GM23338 (cell line): ENCODE measurements around the gene FAF1.

Experiments used
- CREB1 ChIP-seq: fragments of 250-450 bp; sonication (Bioruptor Pico); IDR thresholded peaks from 2 replicates; pipeline ENCODE4 v1.5.0; 2020; ENCODE audit warnings: low read depth, mild to moderate bottlenecking, moderate library complexity
- EZH2 ChIP-seq: fragments of 200-600 bp; sonication (generic); IDR thresholded peaks from one replicate; pipeline ENCODE4 v1.8.0; 2017; ENCODE audit warnings: antibody characterized with exemption, mild to moderate bottlenecking, low read depth; ENCODE audit not compliant: unreplicated experiment
- EZH2phosphoT487 ChIP-seq: fragments of 200-600 bp; sonication (generic); IDR thresholded peaks from one replicate; pipeline ENCODE4 v1.8.1; 2018; ENCODE audit warnings: antibody characterized with exemption; ENCODE audit not compliant: unreplicated experiment
- POLR2AphosphoS5 ChIP-seq: IDR thresholded peaks from 2 replicates; pipeline ENCODE4 v1.6.1; 2016; ENCODE audit warnings: antibody characterized with exemption, low read depth
- ZNF331 ChIP-seq: fragments of 250-450 bp; sonication (Bioruptor Pico); IDR thresholded peaks from 2 replicates; pipeline ENCODE4 v1.5.0; 2020; ENCODE audit warnings: low read depth, mild to moderate bottlenecking, moderate library complexity
- TF ChIP-seq, protein P1 (sequence below), 2 experiments: fragments of 200-600 bp in 1 of 2; sonication (generic) in 1 of 2; conservative IDR thresholded peaks; 2 replicates each; pipeline versions ENCODE4 v1.5.1 to v1.6.1; 2016 to 2017; ENCODE audit warnings: antibody characterized with exemption in 2 of 2, low read depth in 2 of 2, mild to moderate bottlenecking in 2 of 2, moderate library complexity in 1 of 2
- TF ChIP-seq, protein P2 (sequence below): IDR thresholded peaks from 2 replicates; pipeline ENCODE4 v1.6.1; 2016; ENCODE audit warnings: antibody characterized with exemption
- TF ChIP-seq, protein P3 (sequence below): IDR thresholded peaks from one replicate; pipeline ENCODE4 v1.6.1; 2018; ENCODE audit warnings: antibody characterized with exemption; ENCODE audit not compliant: unreplicated experiment

DNA sequence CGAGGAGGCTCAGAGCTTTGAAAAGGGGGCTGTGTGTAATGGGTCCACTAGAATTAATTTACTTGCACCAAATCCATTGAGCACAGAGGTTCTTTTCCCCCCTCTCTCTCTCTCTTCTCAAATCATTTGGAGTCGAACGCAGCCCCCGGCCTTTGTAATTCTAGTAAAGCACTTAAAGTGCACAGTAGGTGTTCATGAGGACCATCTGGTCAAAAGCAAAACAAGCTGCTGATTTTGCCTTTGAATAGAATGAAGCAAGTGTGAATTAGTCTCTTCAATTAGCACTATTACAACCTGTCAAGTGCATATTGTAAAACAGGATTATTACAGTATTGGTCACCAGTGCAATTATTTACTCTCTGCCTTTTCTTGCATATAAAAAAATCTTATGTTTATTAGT lies 259.9 kb downstream of the FAF1 start:
- TF ChIP-seq, protein P1, sequence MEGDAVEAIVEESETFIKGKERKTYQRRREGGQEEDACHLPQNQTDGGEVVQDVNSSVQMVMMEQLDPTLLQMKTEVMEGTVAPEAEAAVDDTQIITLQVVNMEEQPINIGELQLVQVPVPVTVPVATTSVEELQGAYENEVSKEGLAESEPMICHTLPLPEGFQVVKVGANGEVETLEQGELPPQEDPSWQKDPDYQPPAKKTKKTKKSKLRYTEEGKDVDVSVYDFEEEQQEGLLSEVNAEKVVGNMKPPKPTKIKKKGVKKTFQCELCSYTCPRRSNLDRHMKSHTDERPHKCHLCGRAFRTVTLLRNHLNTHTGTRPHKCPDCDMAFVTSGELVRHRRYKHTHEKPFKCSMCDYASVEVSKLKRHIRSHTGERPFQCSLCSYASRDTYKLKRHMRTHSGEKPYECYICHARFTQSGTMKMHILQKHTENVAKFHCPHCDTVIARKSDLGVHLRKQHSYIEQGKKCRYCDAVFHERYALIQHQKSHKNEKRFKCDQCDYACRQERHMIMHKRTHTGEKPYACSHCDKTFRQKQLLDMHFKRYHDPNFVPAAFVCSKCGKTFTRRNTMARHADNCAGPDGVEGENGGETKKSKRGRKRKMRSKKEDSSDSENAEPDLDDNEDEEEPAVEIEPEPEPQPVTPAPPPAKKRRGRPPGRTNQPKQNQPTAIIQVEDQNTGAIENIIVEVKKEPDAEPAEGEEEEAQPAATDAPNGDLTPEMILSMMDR (conservative IDR thresholded peaks at IDR 0.05; ENCODE audit: low read depth in 2 of 2) = no peak
- TF ChIP-seq, protein P2, sequence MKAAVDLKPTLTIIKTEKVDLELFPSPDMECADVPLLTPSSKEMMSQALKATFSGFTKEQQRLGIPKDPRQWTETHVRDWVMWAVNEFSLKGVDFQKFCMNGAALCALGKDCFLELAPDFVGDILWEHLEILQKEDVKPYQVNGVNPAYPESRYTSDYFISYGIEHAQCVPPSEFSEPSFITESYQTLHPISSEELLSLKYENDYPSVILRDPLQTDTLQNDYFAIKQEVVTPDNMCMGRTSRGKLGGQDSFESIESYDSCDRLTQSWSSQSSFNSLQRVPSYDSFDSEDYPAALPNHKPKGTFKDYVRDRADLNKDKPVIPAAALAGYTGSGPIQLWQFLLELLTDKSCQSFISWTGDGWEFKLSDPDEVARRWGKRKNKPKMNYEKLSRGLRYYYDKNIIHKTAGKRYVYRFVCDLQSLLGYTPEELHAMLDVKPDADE = no peak
- TF ChIP-seq, protein P3, sequence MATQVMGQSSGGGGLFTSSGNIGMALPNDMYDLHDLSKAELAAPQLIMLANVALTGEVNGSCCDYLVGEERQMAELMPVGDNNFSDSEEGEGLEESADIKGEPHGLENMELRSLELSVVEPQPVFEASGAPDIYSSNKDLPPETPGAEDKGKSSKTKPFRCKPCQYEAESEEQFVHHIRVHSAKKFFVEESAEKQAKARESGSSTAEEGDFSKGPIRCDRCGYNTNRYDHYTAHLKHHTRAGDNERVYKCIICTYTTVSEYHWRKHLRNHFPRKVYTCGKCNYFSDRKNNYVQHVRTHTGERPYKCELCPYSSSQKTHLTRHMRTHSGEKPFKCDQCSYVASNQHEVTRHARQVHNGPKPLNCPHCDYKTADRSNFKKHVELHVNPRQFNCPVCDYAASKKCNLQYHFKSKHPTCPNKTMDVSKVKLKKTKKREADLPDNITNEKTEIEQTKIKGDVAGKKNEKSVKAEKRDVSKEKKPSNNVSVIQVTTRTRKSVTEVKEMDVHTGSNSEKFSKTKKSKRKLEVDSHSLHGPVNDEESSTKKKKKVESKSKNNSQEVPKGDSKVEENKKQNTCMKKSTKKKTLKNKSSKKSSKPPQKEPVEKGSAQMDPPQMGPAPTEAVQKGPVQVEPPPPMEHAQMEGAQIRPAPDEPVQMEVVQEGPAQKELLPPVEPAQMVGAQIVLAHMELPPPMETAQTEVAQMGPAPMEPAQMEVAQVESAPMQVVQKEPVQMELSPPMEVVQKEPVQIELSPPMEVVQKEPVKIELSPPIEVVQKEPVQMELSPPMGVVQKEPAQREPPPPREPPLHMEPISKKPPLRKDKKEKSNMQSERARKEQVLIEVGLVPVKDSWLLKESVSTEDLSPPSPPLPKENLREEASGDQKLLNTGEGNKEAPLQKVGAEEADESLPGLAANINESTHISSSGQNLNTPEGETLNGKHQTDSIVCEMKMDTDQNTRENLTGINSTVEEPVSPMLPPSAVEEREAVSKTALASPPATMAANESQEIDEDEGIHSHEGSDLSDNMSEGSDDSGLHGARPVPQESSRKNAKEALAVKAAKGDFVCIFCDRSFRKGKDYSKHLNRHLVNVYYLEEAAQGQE = no peak
- TF ChIP-seq CREB1 (CRISPR knock-in tag) (peak; percentile 34; the same call in 1 of the 2 replicates), EZH2phosphoT487 (no peak), EZH2 (no peak), POLR2AphosphoS5 (no peak), ZNF331 (CRISPR knock-in tag) (no peak)
